ENCODE results near the gene SH3RF1.

The SH3RF1 gene

DNA sequence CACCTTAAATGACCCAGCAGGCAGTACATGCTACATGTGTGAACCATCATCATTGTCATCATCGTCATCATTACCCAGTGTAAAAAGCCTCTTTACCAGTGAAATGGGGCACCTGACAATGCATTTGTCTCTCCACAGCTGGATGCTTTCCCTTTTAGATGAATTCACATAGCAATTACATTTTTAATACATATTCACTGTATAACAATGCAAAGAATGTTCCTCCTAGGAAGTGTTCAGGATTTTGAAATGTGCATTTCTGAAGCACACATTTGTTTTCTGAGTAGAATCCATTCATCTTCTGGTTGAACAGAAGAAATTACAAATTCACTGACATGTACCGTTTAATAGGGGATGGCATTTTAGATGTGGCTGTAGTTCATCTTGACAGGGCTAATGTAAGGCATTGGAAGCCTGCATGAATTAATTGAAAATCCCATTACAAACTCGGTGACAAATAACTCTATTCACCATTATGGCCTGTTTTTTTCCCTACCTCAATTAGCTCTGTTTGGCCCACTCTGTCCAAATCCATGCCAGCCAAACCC lies 111.1 kb downstream of the SH3RF1 start:
- DNase-seq, result no peak

DNA sequence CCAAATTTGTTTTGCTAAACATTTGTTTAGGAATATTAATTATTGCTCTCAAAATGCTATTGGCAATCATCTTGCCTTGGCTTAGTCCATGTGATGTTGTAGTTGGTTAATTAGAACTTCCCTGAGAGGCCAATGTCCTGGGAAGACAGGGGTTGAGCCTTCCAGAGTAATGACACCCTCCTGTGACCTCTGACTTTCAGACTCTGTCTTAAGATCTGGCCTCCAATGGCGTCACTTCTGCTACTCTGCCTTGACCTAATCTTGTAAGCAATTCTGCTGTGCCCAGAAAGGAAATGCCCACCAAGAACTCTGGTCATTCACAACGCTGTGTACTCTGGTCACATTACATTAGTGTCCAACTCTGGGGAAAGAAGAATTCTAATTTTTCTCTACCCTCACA lies 111.9 kb downstream of the SH3RF1 start:
- no peak for DNase-seq

DNA sequence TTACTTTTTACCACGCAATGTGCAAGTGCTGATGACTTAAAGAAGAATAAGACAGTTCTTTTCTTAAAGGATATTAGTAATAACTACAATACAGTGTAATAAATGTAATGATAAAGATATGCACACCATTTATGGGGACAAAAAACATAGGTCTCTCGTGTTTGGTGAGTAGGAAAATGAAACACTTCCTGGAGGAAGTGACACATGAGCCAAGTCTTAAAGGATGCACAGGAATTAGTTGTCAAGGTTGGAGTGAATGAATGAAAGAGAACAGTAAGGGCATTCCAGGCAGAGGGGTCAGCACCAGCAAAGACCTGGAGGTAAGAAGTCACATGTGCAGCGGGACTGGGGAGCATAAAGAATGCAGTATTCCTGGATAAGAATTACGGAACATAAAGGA lies 112.7 kb downstream of the SH3RF1 start:
- DNase-seq, result no peak

DNA sequence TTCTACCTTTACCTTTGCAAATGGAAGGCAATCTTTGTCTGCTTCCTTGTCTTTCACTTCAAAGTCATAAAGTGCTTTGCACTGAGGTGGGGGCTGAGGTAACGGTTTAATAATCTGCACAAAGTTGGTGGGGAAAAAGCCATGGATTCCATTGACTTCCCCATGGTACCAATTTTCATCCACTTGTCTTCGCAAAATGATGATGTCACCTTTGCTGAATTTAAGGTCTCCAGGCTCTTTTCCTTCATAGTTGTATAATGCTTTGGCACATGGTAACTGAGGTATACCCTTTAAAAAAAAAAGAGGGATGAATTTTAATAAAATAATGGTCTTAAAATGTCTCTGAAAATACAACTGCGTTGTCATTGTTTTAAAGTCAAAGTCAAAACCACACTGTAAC lies 114.4 kb downstream of the SH3RF1 start:
- DNase-seq, result no peak

DNA sequence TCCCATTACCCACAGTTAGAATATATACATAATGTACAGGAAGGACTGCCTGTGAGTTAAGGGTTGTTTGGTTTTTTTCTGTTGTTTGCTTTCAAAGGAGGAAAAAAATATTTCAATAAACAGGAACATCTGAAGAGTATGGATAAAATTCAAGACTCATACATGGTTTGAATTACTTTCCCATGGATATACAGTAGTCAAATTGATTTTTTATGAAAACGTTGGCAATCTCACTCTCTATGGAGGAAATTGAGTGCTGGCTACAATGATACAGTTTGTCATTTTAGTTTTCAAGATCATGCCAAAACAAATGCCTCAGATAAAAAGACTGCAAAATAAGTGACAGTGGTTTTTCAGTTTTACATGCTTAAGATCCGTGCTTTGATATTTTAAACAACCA lies 116.6 kb downstream of the SH3RF1 start:
- no peak for DNase-seq

DNA sequence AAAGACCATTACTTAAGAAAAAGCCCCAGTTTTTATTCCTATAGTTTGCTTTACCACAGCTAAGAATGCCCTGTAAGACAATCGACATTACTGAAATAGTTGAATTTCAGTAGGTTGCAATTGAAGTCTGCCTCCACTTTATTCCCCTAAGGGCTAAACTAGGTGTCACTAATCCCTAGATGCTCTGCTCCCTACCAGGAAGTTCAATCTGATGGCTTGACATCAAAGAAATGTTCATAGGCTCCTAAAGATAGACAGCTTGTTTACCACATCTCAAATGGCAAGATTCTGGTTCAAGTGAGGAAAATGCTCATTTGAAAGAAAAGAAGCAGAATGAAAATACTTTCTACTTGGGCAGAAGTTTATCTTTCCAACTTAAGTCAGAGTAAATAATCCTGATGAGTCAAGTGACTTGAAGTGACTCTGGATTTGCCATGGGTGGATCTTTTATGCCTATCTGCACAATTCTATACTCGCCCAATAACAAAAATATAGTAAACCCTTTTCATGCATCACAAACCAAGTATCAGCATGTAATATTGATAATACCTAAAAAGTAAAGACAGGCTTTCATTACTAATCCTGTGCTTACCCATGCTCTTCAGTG lies 117.2 kb downstream of the SH3RF1 start:
- DNase-seq, result no peak

DNA sequence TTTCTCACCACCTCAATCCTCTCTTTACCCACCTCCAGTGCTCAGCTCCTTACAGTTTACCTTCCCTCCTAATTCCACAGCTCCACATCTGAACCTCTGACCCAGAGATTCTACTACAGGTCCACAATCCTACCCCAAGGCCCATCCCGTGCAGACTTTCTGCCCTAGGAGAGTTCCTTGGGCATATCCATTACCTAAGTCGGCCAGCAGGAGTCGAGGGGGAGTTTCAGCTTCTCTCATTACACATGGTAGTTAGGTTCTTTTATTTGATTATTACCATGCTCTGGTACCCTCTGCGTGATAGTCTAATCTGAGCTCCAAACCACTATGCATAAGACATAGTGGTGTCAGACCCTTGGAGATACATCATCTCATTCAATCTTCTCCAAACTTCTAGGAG lies 117.9 kb downstream of the SH3RF1 start:
- no peak for DNase-seq

DNA sequence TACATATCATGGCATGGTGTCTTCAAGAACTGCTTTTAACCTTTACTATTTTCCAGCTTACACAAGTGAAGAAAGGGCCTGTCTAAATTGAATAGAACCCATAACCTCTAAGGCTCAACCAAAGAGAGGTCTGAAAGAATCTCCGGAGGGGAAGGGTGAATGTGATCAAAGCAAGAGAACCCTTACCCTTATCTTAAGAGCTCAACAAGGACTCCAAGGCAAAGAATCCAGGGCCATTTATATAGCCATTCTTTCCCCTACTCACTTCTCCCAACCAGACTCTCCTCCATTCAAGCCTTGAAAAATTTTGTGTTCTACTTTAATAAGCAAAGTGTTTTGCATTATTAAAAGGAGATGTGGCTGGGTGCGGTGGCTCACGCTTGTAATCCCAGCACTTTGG lies 118.7 kb downstream of the SH3RF1 start:
- DNase-seq, result no peak

DNA sequence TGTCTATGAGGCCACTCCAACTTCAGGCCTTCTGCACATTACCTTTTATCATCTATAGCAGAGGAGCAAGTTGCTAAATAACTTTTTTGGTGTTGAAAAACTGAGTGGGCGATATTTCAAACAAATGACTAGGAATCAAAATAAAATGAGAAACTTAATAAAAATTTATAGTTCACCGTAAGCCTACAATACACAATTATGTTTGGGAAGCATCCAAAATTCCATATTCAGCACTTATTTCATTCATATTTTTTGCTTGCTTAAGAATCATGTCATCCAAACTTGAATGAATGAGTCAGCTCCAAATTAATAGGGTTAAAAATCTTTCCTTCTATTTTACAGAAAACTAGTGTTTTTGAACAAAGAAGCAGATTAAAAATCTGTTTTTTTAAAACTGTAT lies 119.1 kb downstream of the SH3RF1 start:
- DNase-seq, result no peak

DNA sequence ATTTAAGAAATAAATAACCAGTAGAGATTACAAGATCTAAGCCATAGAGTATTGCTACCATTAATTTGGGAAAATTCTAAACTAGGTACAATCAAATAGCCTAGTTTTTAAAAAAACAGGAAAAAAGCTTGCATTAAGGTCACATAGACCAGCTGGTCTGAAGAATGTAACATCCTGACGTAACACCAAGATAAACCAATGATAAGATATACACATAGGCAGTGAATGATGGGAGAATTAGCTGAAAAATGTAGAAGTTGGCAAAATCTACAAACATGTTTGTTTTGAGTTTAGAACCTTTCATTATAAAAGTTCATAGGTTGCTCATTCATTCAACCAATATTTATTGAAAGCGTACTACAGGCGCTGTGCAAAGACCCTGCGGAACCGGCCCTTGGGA lies 120.0 kb downstream of the SH3RF1 start:
- no peak for DNase-seq

DNA sequence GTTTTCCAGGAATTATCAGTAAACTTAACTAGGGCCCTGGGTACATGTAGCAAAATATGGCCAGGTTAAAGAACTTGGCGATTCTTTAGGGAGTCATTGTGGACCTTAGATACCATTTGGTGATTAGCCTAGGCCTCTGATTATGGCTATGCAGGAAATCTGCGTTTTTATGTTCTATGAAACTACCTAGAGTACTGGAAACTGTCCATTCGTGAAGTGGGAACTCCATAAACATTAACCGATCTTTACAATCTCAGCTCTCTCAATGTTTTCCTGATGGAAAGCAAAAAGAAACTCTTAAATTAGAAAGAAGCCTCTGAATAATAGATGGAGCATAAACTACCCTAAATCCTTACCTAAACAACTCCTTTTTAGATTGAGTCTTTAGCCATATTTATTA lies 121.9 kb downstream of the SH3RF1 start:
- no peak for DNase-seq

DNA sequence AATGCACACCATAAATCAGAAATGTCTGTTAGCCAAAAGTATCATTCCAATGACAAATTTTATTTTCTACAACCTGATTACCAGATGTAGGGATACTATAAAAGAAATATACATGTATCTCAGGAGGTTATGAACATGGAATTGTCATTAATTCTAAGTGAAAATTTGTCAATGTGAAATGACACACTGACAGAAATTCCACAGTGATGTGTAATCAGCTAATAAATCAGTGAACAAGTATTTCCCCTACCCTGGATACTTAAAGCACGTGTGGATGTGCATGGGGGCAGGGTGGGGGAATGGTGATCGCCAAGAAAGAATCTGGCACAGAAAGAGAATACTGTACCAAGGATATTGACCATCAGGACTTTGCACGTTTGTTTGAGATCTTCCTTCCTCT lies 123.6 kb downstream of the SH3RF1 start:
- DNase-seq, result no peak

DNA sequence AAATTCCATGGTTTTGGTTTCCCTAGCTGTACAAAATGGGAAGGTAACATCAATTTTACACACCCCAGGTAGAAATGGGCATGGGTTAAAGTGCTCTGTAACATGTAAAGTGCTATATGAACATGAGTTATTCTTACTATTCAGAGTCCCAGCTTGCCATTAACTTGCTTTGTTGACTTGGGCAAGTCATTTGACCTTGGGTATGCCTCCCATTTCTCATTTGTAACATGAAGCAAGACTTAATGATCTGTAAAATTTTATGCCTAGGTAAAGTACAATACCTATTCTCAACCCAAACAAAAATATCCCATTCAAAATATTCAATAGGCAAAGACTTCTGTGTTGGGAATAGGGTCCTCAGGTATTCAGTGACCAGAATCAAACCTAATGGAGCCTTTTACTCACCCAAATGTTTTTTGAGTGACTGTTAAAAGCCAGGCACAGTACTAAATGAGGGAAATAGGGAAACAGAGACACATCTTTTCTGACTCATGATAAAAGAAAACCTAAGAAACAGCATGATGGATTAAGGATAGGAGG lies 126.6 kb downstream of the SH3RF1 start:
- DNase-seq, result no peak

DNA sequence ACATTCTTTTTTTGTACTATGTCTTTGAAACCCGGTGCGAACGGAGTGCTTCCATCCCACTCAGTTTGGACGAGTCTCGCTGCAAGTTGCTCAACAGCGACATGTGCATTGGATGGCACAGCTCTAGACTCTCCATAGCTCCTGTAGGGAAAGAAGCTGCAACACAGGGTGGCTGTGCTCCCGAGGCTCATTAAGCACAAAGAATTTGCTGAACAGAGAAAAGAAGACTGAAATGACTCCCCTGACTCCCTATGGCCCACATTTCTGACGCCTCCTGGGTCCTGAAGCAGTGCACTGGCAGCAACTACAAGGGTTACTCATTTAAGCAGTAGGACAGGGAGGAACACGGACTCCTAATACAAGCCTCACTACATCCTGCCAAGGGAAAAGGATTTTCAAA lies 127.4 kb downstream of the SH3RF1 start:
- no peak for DNase-seq

DNA sequence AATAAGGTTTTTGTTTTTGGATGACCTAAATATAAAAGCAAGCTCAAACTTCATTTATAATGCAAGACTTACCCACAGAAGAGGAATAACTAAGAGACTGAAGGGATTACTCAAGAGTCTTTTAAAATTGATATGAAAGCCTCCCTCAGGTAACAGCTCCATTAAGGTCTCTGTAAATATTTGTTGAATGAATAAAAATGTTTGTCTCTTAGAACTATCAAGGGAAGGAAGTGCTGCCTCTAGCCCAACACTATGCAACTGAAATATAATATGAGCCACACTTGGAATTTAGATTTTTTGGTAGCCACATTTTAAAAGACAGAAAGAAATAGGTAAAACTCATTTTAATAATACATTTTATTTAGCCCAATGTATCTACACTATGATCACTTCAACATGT lies 127.8 kb downstream of the SH3RF1 start:
- DNase-seq, result no peak

DNA sequence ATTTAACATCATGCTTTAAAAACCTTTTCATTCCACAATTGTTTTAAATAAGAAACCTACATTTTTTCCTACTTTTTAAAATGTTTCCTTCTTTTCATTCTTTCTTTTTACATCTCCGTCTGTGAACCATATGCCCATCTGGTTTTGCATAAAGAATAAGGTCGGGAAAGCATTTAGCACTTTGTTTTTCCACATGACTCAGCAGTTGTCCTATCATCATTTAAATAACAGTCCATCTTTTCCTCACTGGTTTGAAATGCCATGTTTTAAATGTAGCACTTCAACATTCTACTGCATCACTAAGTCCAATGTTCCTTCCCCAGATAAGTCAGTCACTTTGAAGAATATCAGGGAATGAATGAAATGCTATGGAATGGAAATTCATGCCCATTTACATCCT lies 128.4 kb downstream of the SH3RF1 start:
- DNase-seq, result no peak

DNA sequence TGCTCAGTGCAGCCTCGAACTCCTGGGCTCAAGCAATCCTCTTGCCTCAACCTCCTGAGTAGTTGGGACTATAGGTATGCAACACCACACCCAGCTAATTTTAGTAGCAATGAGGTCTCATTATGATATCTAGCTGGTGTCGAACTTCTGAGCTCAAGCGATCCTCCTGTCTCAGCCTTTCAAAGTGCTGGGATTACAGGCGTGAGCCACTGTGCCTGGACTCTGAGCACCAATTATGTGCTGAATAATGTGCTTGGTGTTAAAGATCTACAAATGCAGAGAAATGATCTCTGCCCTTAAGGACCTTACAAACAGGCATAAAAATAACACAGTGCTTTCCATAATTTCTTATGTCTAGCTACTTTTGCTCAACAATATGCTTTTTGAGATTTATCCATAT lies 131.7 kb downstream of the SH3RF1 start:
- DNase-seq, result no peak

DNA sequence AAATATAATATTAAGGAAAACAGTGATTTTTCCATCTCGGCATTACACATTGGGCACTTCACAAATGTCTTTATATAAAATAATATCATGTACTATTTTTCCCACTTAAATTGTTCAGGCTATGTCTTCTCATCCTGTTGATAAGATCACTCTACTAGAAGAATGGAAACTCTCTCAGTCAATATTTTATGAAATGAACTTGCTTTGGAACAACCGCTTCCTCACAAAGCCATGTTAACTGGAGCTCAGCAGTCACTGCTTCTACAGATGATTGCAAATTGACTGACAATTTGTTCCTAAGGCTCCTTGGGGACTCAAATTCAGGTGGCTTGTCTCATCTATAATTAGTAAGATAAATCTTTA lies 133.2 kb downstream of the SH3RF1 start:
- no peak for DNase-seq

DNA sequence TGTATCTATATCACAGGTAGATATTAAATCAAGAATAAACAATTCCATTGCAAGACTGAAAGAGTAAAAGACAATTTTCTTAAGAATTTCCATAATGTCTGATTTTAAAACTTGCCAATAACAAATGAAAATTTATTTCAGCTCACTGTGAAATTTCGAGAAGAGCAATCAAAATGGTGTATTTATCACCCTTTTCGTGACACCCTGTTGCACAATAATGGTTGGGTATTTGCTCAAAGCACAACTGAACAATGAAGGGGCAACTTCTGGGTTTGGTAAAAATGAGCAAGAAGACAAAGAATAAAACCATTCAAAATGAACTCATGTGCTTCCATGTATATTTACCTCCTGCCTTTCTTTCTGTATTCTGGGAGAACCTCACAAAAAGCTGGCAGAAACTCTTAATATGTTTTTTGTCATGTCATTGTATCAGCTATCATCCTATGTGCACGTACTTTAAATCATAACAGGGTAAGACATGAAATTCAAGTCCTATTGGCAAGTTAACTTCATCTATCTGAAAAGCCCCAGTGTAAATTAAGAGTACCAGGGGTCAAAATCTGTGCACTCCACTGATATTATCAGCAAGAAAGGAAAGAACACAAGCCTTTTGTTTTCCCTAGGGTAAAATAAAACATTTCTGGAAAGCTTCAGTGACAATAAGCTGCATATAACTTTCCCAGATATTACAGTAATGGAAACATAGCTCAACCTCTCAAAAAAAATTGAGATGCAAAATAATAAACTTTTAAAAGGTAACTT lies 133.8 kb downstream of the SH3RF1 start:
- no peak for DNase-seq

DNA sequence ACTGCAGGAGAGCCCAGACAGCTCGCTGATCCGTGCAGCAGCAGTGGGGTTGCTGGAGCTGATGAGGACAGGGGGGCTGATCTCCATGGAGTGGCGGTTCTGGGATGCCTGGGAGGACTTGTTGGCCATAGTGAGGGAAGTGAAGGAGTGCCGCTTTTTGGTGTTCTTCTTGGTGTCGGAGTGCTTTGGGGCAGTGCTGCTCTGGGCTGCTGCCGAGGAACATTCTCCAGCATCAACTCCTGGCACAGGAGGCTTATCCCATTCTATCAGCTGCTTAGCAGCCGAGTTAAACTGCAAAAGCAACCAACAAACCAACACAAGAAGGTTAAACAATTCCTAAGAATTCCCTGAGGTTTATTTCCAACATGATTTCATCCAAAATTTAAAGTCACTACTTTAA lies 134.4 kb downstream of the SH3RF1 start:
- DNase-seq, result no peak

DNA sequence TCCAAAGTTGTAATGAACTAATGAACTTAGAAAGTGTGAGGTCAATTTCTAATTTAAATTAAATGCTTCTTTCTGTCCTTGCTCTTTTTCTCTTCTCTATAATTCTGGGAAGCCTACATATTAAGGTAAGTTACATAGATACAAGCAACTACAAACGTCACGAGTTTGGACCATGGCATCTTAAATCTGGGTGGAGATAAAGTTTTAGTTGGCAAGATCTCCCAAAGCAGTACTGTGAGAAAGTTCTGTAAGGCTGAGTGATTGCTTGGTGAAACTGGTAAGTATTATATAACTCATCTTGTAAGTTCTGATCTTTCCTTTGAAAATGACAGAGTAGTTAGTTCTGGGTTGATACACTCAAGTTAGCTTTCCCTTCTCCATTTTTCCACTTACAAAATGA lies 135.0 kb downstream of the SH3RF1 start:
- DNase-seq, result no peak

DNA sequence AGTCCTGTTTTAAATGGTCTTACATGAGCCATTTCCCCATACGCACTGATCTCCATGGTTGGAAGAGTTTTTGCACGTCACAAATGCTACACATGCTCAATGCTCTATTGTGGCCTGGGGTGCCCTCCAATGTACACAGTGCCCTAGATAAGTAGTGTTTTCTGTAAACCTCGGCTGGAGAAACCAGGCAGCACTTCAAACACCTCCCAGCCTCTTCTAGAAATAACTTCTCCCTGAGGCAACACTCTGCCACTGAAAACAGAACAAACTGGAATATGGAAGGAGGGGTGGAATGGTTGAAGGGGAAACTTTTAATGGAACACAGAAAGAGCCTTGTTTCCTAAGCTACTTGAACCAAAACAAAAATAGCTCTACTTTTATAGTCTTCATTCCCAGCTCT lies 136.8 kb downstream of the SH3RF1 start:
- no peak for DNase-seq

DNA sequence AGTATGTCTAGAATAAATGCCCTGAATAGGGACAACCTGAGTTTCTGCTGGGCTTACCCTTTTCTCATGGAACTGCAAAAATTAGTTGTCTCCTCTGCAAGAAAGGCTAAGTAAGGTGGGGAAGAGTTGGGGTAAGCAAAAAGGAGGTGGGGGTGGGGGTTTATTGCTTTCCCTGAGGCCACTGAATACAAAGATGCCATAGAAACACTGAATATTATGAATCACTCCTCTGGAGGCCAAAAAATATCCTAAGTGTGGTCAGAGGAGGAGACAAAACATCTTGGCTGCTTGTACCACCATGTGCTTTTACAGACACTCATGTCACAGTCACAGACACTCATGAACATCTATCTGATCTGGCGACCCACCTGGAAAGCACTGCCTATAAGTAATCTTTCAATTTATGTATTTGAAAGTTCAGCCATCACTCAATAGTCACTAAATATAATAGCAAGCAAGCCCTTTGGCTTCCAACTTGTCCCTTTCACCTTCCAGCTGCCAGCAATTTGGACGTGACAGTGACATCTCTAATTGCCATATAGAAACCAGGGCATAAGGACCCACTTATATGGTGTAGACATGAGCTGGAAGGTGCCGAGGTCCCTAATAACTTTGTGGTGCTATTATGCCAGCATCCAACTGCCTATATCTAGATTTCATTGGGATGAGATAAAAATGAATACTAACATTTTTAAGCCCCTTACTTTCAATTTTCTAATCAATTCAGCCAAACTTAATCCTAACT lies 138.0 kb downstream of the SH3RF1 start:
- DNase-seq, result no peak

All from suppressor macrophage treated with lipopolysaccharide for 1 hour (primary cell).